ENCODE results near the gene PTPN1. TPM values are rescaled to one million over a fixed set of nuclear protein-coding genes. Genes with fewer than 3 reads are reported as not detected.

The PTPN1 gene
- total RNA-seq, 1 experiment from 2014 or later, result 30.8 TPM

GRCh38 chr20:50569864-50570836, 60.0 kb downstream of the PTPN1 start:
- no peak overlapping the region for H3K18ac ChIP-seq (ENCODE audit: insufficient read length, low read depth, low read length)
- no peak overlapping the region for H2BK5ac ChIP-seq (ENCODE audit: insufficient read length, low read length)
- no peaks in the 10 kb centered on the region for H3K9me3 ChIP-seq (ENCODE audit: control insufficient read depth, low read depth, low read length)
- Mint-ChIP-seq H3K4me3 (no peak overlapping the region), H3K36me3 (ENCODE audit: insufficient read depth in 1 of 3, low read depth in 3 of 3) (peaks cover 5 to 38% (median 27%) of the 10 kb centered on the region in 3 experiments; a peak in 6 of 7 replicates), H3K27me3 (ENCODE audit: low read depth) (no peaks in the 10 kb centered on the region), H3K9me3 (no peaks in the 10 kb centered on the region), H3K4me1 (peaks cover 0 to 2% of the 10 kb centered on the region in 2 experiments; a peak in 2 of 4 replicates), H3K27ac (peak overlapping the region in 2 of 3 experiments; percentile 9 to 28; a peak in 2 of 7 replicates)
- H3K56ac ChIP-seq (ENCODE audit: insufficient read length, low read depth, low read length), result no peak overlapping the region
- H2AK5ac ChIP-seq (ENCODE audit: insufficient read length, low read length), result no peak overlapping the region
- H3K4me1 ChIP-seq (ENCODE audit: insufficient read depth, low read length), result no peaks in the 10 kb centered on the region
- H2BK120ac ChIP-seq (ENCODE audit: low read depth, low read length, poor library complexity, severe bottlenecking), result no peak overlapping the region
- H3T11ph ChIP-seq (ENCODE audit: low read length), result no peak overlapping the region
- H3K4ac ChIP-seq (ENCODE audit: low read depth, low read length), result no peak overlapping the region
- H4K5ac ChIP-seq (ENCODE audit: insufficient read length, low read depth, low read length), result no peak overlapping the region
- no peak overlapping the region for H3K27ac ChIP-seq (ENCODE audit: insufficient read length, low read depth, low read length)
- WGBS (ENCODE audit: extremely low coverage, insufficient read length, low lambda C conversion rate), result no CpG with 5 or more reads among the region's 14 CpGs
- H3K79me2 ChIP-seq (ENCODE audit: insufficient read depth, low read length), result no peaks in the 10 kb centered on the region
- H3K23me2 ChIP-seq (ENCODE audit: insufficient read length, low read depth, low read length, poor library complexity, severe bottlenecking), result no peaks in the 10 kb centered on the region
- no peaks in the 10 kb centered on the region for H3K27me3 ChIP-seq (ENCODE audit: insufficient read depth, low read length)
- H3K14ac ChIP-seq (ENCODE audit: insufficient read depth, low read length), result no peak overlapping the region
- no peaks in the 10 kb centered on the region for H3K79me1 ChIP-seq (ENCODE audit: insufficient read depth, low read depth, low read length, poor library complexity, severe bottlenecking)
- H2BK20ac ChIP-seq (ENCODE audit: low read depth, low read length, poor library complexity, severe bottlenecking), result no peak overlapping the region
- H2BK12ac ChIP-seq (ENCODE audit: insufficient read length, low read depth, low read length), result no peak overlapping the region
- peak; percentile 61 for DNase-seq
- no peak overlapping the region for H2AFZ ChIP-seq (ENCODE audit: low read length)
- H4K8ac ChIP-seq (replicated peaks; ENCODE audit: insufficient read length, low read depth, low read length), result no peak overlapping the region
- H2BK15ac ChIP-seq (ENCODE audit: low read depth, low read length), result no peak overlapping the region
- H3K4me2 ChIP-seq (ENCODE audit: insufficient read depth, insufficient read length, low read length), result no peak overlapping the region
- no peak overlapping the region for H3K23ac ChIP-seq (ENCODE audit: insufficient read length, low read depth, low read length)
- peak; percentile 55; the same call in 2 of the 3 replicates for TF ChIP-seq CTCF (conservative IDR thresholded peaks at IDR 0.05)
- no peaks in the 10 kb centered on the region for H4K20me1 ChIP-seq (ENCODE audit: control insufficient read depth, insufficient read depth, insufficient read length)
- no peak overlapping the region for H3K9ac ChIP-seq (ENCODE audit: extremely low read depth, insufficient read length, low read length)
- no peak overlapping the region for H4K91ac ChIP-seq (ENCODE audit: insufficient read length, low read depth, low read length)
